ENCODE measurements around the gene CEP152.

Gene CEP152, protein sequence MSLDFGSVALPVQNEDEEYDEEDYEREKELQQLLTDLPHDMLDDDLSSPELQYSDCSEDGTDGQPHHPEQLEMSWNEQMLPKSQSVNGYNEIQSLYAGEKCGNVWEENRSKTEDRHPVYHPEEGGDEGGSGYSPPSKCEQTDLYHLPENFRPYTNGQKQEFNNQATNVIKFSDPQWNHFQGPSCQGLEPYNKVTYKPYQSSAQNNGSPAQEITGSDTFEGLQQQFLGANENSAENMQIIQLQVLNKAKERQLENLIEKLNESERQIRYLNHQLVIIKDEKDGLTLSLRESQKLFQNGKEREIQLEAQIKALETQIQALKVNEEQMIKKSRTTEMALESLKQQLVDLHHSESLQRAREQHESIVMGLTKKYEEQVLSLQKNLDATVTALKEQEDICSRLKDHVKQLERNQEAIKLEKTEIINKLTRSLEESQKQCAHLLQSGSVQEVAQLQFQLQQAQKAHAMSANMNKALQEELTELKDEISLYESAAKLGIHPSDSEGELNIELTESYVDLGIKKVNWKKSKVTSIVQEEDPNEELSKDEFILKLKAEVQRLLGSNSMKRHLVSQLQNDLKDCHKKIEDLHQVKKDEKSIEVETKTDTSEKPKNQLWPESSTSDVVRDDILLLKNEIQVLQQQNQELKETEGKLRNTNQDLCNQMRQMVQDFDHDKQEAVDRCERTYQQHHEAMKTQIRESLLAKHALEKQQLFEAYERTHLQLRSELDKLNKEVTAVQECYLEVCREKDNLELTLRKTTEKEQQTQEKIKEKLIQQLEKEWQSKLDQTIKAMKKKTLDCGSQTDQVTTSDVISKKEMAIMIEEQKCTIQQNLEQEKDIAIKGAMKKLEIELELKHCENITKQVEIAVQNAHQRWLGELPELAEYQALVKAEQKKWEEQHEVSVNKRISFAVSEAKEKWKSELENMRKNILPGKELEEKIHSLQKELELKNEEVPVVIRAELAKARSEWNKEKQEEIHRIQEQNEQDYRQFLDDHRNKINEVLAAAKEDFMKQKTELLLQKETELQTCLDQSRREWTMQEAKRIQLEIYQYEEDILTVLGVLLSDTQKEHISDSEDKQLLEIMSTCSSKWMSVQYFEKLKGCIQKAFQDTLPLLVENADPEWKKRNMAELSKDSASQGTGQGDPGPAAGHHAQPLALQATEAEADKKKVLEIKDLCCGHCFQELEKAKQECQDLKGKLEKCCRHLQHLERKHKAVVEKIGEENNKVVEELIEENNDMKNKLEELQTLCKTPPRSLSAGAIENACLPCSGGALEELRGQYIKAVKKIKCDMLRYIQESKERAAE (N-terminal part only)

DNA sequence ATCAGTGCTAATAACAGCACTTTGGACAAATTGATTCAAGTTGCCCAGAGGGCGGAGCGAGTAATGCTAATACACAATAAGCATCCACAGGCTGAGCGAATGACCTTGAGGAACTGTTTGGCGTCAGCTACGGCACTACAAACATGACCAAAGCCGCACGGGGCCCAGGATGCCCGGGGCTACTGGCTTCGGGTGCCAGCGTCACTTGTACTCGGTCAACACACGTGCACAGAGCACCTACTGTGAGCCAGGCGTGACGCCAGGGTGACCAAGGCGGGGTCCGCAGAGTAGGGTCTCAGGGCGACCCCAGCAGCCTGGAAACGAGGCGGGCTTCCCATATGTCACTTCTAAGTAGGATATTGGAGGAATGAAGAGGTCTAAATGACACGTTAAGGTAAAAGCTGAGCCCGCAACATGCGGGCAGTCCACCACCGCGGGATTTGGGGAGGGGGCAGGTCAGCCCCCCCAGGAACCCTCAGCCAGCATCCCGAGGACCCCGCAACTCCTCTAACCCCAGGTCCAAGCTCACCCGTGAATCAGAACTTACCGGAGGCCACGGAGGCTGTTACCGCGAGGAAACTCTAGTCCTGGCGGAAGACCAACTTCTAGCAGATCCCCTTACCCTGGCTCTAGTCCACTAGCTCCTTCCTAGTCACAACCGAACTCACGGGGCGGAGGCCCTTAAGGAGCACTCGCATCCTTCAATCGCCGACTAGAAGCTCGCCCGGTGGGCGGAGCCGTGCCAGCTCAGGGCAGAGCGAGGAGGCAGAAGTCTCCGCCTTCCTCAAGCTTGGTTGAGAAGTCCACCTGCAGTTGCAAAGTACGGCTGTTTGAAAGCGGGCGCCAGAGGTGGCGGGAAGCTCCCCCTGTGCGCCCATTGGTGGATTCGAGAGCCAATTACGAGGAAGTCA lies at the start of gene CEP152:
CEP152 (minus strand) TSS at position 656 of the 911 bp plus-strand sequence. CDS start 5,420 bp downstream, outside the sequence.
- no peak for TF ChIP-seq GATA2 (IDR thresholded peaks at IDR 0.05; ENCODE audit: low read depth, low read length)
- no peak for TF ChIP-seq GATA3 (IDR thresholded peaks at IDR 0.05; ENCODE audit: low read depth, low read length)

DNA sequence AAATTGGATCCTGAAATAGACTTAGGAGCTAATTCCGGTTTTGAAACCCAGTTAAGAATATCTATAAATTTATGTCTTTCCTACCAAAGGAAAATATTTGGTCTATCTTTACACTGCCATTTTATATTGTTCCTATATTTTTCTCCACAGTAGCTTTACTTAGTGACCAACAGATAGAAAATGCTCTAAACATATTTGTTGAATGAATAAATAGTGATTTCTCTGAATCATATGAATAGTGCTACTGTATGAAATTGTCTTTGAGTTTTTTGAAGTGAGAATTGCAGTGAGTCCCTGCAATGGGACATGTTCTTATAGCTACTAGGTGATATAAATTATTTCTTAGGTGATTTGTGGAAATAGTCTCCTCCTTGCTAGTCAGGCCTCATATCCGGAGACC lies 48.6 kb upstream of the CEP152 start:
- no peak for TF ChIP-seq GATA3 (IDR thresholded peaks at IDR 0.05; ENCODE audit: low read depth, low read length)

DNA sequence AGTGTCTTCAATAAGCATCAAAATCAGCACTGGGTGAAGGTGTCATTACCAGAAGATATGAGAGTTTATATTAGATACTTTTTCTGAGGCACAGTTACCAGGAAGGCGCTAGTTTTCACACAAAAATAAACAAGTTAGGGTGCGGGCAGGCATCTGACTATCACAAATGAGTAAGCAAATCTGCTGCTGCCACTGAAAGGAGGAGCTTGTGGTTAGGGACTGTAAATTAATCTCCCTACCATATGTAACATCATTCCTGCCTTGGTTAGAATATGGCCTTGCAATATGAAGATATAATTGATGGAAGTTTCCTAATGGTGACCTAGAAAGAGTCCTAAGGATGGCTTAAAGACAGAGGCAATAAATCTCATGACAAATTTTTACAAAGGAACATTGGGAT lies 47.5 kb upstream of the CEP152 start:
- no peak for TF ChIP-seq GATA3 (IDR thresholded peaks at IDR 0.05; ENCODE audit: low read depth, low read length)
- no peak for TF ChIP-seq GATA2 (IDR thresholded peaks at IDR 0.05; ENCODE audit: low read depth, low read length)

DNA sequence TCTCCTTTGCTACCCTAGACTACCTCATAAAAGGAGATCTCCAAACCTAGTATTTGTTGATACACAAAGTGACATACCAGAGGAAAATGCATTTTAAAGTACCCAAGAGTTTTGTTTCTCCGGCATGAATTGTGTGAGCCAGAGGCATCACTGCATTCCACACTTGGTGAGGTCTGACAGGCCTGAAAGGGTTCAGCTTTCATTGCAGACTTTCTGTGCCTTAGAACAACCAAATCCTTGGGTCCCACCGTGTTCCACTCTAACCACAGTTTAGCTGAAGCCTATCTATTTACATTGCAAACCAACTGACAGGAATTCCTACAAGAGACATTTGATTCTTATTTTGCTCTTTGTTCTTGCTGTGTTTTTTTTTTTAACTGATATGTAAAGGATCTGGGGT lies 46.1 kb upstream of the CEP152 start:
- TF ChIP-seq GATA2 (IDR thresholded peaks at IDR 0.05; ENCODE audit: low read depth, low read length) = no peak
- no peak for TF ChIP-seq GATA3 (IDR thresholded peaks at IDR 0.05; ENCODE audit: low read depth, low read length)

DNA sequence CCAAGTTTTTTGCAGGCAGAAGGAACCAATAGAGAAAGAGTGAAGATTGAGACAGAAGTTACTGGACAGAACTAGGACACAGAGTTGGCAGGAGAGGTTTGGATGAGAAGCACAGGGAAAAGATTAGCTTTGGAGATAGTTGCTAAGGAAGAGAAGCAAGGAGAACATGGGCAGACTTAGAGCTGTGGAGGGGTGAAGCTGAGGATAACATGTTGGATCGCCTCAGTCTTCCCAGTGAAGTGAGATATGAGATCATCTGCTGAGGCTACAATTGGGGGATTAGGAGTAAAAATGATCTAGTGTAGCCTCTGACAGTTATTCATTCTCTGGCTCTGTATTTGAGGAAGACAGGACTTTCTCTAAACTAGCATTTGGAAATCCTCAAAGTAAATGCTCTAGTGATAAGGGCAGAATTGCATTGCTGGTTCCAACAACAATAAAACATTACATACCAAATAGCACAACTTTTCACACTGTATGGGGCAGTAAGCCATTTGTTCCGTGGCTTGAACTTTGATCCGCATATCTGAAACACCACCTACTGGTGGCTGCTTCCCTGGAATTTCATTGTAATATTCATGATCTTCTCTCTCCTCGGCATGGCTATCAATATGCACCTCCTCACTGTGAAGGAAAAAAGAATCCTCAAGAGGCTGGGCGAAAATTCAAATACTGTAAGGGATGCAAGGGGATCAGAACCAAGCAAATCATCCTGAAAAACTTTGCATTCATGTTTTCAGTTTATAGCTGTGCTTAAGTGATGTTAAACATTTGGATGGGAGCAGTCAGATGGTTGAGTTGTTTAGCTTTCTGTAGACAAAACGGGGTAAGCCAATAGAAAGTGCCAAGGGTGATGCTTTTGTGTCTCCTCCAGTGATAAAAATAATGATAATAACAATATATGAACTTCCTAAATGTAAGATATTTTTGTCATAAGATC lies 44.9 kb upstream of the CEP152 start:
- TF ChIP-seq GATA2 (IDR thresholded peaks at IDR 0.05; ENCODE audit: low read depth, low read length) = 0 out of 2 replicates have a peak, but pooled peaks have one; percentile 13
- TF ChIP-seq GATA3 (IDR thresholded peaks at IDR 0.05; ENCODE audit: low read depth, low read length) = no peak

DNA sequence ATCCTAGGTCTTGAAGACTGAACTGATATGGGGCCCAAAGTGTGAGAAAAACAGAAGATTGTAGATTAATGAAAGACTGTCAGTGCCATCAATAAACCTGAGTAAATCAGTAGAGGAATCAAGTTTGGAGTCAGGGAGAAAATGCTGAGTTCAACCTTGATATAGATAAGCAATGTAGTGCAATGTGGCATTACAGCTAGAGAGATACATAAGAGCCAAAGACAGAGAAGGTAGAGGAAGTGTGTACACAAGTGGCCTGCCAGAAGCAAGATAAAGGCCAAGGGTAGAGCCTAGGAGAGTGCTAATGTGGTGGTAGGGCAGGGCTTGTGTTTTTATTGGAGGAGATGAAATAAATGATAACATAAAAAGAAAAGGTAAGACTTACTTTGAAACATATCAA lies 41.1 kb upstream of the CEP152 start:
- TF ChIP-seq GATA3 (IDR thresholded peaks at IDR 0.05; ENCODE audit: low read depth, low read length) = no peak
- TF ChIP-seq GATA2 (IDR thresholded peaks at IDR 0.05; ENCODE audit: low read depth, low read length) = no peak

DNA sequence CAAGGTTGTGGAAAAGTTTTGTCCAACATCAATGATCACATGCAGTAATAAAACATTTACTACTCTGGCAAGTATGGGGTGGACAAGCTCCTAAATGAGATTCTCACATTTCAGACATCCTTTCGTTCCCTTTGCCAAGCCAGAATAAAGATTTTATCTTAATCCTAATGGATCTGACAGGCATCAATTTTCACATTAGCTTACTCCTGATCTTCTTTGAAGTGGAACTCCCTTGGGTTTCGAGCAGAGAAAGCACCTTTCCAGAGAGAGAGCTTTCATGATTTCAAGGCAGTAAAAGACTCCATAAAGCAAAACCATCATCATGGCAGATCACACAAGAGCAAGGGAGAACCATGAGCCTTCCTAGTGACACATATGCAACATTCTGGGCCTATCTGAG lies 39.8 kb upstream of the CEP152 start:
- TF ChIP-seq GATA3 (IDR thresholded peaks at IDR 0.05; ENCODE audit: low read depth, low read length) (no peak), GATA2 (IDR thresholded peaks at IDR 0.05; ENCODE audit: low read depth, low read length) (no peak)

DNA sequence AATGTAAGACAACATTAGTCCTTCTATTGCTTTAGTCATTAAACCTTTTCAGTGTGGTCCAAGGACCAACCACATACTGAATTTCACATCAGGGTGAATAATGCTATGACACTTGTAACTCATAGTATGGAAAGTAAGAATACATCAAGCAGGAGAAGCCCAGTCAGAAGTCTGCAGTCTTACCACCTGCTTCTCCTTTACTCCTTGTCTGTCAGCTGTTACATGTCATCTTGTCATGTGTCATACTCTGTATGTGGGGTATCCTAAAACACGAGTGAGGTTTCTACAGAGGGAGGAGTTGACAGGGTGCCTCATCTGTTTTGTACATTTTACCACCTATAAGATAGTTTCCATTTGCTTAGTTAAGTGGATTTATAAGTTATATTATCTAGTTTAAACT lies 34.3 kb upstream of the CEP152 start:
- no peak for TF ChIP-seq GATA3 (IDR thresholded peaks at IDR 0.05; ENCODE audit: low read depth, low read length)
- TF ChIP-seq GATA2 (IDR thresholded peaks at IDR 0.05; ENCODE audit: low read depth, low read length) = no peak

DNA sequence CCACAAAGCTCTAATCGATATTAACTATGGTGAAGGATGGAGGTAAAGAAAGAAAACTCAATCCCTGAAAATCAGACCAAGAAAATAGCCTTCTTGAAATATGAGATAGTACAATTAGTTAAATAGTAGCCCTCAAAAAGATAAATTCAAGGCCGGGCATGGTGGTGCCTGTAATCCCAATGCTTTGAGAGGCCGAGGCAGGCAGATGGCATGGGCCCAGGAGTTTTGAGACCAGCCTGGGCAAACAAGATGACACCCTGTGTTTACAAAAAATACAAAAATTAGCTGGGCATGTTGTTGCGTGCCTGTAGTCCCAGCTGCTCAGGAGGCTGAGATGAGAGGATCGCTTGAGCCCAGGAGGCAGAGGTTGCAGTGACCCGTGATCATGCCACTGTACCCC lies 31.6 kb upstream of the CEP152 start:
- TF ChIP-seq GATA2 (IDR thresholded peaks at IDR 0.05; ENCODE audit: low read depth, low read length) = no peak
- no peak for TF ChIP-seq GATA3 (IDR thresholded peaks at IDR 0.05; ENCODE audit: low read depth, low read length)

DNA sequence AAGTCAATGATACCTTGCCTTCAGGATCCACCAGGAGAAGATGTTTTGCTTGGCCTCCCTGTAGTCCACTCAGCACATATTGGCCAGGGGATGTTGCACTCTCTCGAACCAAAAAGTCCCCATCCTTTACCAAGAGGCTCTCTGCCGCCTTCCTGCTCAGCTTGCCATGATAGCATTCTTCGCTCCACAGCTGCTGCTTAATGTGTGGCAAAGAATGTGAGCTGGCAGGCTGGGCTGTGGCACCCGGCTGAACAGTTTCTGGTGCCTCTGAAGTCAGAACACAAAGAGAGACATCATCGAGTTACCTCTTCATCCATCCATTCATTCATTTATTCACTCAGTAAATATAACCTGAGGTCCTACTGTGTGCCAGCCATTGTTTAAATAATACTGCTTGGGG lies 23.9 kb upstream of the CEP152 start:
- TF ChIP-seq GATA3 (IDR thresholded peaks at IDR 0.05; ENCODE audit: low read depth, low read length) = no peak
- no peak for TF ChIP-seq GATA2 (IDR thresholded peaks at IDR 0.05; ENCODE audit: low read depth, low read length)

DNA sequence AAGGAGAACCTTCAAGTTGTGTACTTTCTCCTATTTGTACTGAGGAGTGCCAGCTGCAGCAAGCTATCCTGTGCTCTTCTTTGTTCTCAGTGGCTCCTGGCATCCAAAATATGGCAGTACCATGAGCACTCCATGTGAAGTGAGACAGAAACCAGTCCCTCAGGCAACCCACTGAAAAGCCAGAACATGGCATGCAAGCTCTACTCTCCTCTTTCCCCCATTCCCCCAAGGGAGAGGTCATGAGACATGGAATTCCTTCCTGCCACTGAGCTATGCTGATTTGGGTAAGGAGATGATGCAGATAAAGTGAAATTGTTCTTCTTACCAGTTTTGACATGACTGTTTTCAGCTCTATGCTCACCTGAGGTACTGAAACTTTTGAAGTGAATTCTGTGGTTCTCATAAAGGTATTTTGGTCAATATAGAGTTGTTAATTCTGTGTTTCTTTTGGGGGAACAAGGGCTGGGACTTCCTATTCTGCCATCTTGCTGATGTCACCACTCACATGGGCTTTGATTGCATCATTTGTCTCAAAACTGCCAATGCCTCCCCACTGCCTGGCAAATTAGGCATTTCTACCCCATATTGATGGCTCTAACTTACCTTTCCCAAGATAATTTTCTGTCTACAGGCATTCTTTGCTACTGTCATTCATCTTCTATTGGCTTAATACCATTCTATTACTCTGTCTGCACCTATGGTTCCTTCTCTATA lies 22.8 kb upstream of the CEP152 start:
- no peak for TF ChIP-seq GATA3 (IDR thresholded peaks at IDR 0.05; ENCODE audit: low read depth, low read length)
- no peak for TF ChIP-seq GATA2 (IDR thresholded peaks at IDR 0.05; ENCODE audit: low read depth, low read length)
